ENCODE measurements around the gene RAB17.

DNA sequence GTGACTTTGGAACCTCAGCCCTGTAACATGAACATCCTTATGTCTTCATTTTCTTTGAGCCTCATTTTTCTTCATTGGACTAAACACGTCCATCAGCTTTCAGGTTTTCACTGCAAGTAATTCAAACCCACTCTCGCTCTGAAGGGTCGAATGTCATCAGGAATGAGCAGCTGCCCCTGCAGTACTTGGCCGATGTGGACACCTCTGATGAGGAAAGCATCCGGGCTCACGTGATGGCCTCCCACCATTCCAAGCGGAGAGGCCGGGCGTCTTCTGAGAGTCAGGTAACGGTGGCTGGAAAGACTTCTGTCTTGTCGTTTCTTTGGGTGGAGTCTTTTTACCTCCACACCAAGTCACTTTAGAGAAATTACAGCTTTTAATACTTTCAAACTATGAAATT lies 63.3 kb downstream of the RAB17 start:
- TF ChIP-seq, protein P1, sequence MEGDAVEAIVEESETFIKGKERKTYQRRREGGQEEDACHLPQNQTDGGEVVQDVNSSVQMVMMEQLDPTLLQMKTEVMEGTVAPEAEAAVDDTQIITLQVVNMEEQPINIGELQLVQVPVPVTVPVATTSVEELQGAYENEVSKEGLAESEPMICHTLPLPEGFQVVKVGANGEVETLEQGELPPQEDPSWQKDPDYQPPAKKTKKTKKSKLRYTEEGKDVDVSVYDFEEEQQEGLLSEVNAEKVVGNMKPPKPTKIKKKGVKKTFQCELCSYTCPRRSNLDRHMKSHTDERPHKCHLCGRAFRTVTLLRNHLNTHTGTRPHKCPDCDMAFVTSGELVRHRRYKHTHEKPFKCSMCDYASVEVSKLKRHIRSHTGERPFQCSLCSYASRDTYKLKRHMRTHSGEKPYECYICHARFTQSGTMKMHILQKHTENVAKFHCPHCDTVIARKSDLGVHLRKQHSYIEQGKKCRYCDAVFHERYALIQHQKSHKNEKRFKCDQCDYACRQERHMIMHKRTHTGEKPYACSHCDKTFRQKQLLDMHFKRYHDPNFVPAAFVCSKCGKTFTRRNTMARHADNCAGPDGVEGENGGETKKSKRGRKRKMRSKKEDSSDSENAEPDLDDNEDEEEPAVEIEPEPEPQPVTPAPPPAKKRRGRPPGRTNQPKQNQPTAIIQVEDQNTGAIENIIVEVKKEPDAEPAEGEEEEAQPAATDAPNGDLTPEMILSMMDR (IDR thresholded peaks at IDR 0.05): no peak
- no peak for TF ChIP-seq POLR2A (IDR thresholded peaks at IDR 0.05)

Data from adrenal gland (tissue), 5 donors.